Kidney epithelial cell (primary cell): ENCODE measurements around the gene BAD. TPM values are rescaled to one million over a fixed set of nuclear protein-coding genes. Genes with fewer than 3 reads are reported as not detected.

ENCODE experiments used
- DNase-seq: peaks from one replicate; pipeline ENCODE4 v3.0.0-alpha.2; 2010; ENCODE audit warnings: low read depth
- H3K27me3 ChIP-seq: 2 replicates; pipeline ENCODE4 v1.6.0; 2011; ENCODE audit warnings: low read length; ENCODE audit not compliant: control insufficient read depth, insufficient read depth
- H3K36me3 ChIP-seq: 2 replicates; pipeline ENCODE4 v1.5.1; 2011; ENCODE audit warnings: low read length; ENCODE audit not compliant: control insufficient read depth, insufficient read depth
- H3K4me3 ChIP-seq: 2 replicates; pipeline ENCODE4 v1.5.1; 2011; ENCODE audit warnings: low read depth, mild to moderate bottlenecking, control low read depth, low read length
- total RNA-seq: library from RNA; depleted of rRNA; stranded (reverse); fragments of >200 nt; gene quantifications from 2 replicates; pipeline ENCODE4 v1.2.3, GENCODE V29; 2015
- TF ChIP-seq, protein P1 (sequence below): IDR thresholded peaks from 2 replicates; pipeline ENCODE4 v1.5.1; 2011; ENCODE audit warnings: mild to moderate bottlenecking, moderate library complexity, low read length, control low read depth, inconsistent platforms; ENCODE audit not compliant: insufficient read depth, poor library complexity, severe bottlenecking

The BAD gene
- total RNA-seq, 1 donor from 2014 or later, result 118 TPM

DNA sequence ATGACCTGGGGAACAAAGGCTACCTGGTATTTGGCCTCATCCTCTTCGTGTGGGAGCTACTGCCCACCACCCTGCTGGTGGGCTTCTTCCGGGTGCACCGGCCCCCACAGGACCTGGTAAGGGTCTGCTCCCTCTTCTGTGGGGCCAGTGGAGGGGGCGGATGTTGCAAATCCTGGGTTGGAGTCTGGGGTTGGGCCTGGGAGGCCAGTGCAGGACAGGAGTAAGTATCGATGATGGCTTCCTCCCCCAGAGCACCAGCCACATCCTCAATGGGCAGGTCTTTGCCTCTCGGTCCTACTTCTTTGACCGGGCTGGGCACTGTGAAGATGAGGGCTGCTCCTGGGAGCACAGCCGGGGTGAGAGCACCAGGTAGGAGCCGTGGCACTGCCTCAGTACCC, 3.9 kb upstream of the BAD start:
- TF ChIP-seq, protein P1, sequence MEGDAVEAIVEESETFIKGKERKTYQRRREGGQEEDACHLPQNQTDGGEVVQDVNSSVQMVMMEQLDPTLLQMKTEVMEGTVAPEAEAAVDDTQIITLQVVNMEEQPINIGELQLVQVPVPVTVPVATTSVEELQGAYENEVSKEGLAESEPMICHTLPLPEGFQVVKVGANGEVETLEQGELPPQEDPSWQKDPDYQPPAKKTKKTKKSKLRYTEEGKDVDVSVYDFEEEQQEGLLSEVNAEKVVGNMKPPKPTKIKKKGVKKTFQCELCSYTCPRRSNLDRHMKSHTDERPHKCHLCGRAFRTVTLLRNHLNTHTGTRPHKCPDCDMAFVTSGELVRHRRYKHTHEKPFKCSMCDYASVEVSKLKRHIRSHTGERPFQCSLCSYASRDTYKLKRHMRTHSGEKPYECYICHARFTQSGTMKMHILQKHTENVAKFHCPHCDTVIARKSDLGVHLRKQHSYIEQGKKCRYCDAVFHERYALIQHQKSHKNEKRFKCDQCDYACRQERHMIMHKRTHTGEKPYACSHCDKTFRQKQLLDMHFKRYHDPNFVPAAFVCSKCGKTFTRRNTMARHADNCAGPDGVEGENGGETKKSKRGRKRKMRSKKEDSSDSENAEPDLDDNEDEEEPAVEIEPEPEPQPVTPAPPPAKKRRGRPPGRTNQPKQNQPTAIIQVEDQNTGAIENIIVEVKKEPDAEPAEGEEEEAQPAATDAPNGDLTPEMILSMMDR, result no peak
- H3K4me3 ChIP-seq, result no peak overlapping the region
- DNase-seq, result no peak
- H3K27me3 ChIP-seq, result peaks cover 33% of the 10 kb centered on the region
- H3K36me3 ChIP-seq, result peaks cover 1% of the 10 kb centered on the region

DNA sequence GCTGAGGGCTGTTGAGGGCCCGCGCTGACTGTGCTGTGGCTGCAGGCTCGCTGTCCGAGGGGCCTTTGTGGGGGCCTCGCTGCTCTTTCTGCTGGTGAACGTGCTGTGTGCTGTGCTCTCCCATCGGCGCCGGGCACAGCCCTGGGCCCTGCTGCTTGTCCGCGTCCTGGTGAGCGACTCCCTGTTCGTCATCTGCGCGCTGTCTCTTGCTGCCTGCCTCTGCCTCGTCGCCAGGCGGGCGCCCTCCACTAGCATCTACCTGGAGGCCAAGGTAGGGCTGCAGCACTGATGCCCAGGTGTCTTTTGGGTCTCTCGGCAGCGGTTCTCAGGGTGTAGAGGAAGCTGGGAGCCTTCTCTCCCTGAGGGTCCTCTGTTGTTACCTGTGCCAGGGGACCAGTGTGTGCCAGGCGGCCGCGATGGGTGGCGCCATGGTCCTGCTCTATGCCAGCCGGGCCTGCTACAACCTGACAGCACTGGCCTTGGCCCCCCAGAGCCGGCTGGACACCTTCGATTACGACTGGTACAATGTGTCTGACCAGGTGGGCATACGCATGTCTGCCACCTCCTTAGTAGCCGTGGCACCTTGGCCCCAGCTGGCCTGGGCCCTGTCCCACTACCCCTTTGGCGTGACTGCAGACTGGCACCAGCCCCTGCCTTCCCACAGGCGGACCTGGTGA, 3.3 kb upstream of the BAD start:
- TF ChIP-seq, protein P1, result no peak
- DNase-seq, result no peak

DNA sequence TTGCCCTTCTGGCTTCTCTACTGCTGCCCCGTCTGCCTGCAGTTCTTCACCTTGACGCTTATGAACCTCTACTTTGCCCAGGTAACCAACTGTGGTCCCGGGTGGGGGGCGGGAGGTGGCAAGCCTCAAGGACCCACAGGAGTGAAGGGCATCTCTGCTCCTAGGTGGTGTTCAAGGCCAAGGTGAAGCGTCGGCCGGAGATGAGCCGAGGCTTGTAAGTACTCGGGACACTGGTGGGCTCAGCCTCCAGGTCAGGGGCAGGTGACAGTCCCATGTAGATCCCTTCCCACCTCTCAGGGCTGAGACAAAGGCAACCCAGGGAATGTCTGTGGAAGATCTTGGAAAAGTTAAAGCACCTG, 2.3 kb upstream of the BAD start:
- H3K4me3 ChIP-seq, result no peak overlapping the region
- peaks cover 2% of the 10 kb centered on the region for H3K36me3 ChIP-seq
- H3K27me3 ChIP-seq, result peaks cover 17% of the 10 kb centered on the region
- TF ChIP-seq, protein P1, result no peak
- no peak for DNase-seq

More for the DNA sequence above, 3.3 kb upstream of the BAD start:
- peaks cover 1% of the 10 kb centered on the region for H3K36me3 ChIP-seq
- peaks cover 27% of the 10 kb centered on the region for H3K27me3 ChIP-seq
- no peak overlapping the region for H3K4me3 ChIP-seq

DNA sequence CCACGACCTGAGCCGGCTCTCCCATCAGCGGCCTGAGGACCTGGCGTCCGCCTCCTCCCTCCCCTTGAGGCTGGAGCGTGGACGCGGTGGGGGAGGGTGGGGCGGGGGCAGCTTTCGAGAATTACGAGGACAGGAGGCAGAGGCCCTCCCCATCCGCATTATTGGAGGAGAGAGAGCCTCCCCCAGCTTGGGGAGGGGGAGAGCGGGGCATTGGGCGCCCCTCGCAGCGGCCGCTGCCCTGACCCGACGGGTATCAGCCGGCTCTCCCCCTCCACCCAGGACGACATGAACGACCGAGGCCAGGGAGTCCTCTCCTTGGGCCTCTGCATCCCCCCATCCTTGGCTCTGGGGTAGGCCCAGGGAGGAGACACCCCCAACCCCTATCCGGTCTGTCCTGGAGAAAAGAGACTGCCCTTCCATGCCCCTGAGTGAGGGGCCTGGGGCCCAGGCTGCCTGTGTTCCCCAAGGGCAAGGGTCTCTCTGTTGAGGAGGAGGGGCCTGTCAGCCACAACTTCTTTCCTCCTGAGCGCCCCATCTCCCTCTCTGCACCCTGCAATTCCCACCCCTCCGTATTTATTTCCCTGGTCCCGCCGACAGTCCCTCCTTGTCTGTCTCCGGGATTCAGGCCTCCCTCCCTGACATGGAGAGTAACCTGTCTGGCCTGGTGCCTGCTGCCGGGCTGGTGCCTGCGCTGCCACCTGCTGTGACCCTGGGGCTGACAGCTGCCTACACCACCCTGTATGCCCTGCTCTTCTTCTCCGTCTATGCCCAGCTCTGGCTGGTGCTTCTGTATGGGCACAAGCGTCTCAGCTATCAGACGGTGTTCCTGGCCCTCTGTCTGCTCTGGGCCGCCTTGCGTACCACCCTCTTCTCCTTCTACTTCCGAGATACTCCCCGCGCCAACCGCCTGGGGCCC, 1.7 kb upstream of the BAD start:
- Histone ChIP-seq H3K27me3 (peaks cover 11% of the 10 kb centered on the region), H3K36me3 (peaks cover 2% of the 10 kb centered on the region), H3K4me3 (peak overlapping the region; percentile 65)
- TF ChIP-seq, protein P1, result peak; percentile 28
- DNase-seq, result no peak

DNA sequence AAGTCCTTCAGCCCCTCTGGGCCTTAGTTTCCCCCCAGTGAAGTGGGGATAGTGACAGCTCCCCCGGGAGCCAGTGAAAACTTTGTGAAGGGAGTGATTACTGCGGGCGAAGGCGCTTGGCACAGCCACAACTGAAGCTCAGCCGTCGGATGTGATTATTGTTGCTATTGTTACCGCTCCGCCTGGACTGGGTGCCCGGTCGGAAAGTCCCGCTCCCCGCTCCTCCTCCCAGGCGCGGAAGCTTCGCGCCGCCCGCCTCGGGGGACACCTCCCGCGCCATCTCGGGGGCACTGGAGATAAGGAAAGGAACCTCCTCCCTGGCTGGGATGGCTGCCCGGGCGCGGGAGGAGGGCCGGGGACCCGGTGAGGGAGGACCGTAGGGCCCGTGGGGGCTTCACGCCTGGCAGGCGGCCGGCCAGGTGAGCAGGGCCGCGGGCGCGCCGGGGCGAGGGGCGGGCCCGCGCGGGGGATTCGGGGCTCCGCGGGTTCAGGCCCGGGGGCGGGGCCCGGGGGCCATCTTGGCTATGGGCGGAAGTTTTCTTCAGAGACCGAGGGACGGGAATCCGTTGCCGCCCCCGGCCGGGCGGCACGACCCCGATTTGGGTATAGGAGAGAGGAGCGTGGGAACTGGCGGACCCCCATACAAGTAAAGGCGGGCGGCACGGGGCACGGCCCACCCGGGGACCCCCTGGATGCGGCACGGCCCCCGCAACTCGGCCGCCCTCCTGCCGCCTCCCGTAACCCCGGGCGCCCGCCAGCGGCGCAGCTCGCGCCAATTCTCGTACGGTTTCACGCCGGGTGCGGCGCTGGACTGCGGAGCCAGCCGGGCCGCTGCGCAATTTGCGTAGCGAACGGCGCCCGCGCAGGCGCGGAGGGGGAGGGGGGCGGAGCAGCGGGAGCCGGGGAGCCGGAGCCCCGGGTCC, 758 bp upstream of the BAD start, which contains the start of gene GPR137:
TSS of gene GPR137 (plus strand) at position 887 of the 923 bp plus-strand sequence. CDS start 677 bp downstream, outside the sequence.
- DNase-seq, result no peak
- peak within 1 kb of the TSS; percentile 65 for H3K4me3 ChIP-seq
- TF ChIP-seq, protein P1, result no peak
- H3K36me3 ChIP-seq, result peaks cover 2% of the 10 kb centered on the region
- peaks cover 3% of the 10 kb centered on the region for H3K27me3 ChIP-seq
